T-helper 2 cell treated with Interferon-gamma antibody and Interleukin-4, amounts not matched to agents 100 ng/mL and 5 ng/mL, for 36 hours (primary cell): ENCODE data around the gene EMB. TPM values are rescaled to one million over a fixed set of nuclear protein-coding genes. Genes with fewer than 3 reads are reported as not detected.
"Not testable (repeated sequence)": the region's sequence is repeated elsewhere in the genome, so short reads cannot be mapped to it uniquely, and the experiment has no call there.

Experiments
- intact Hi-C: fragments of 100-400 bp; cut with micrococcal nuclease; formaldehyde crosslinking; loops from one replicate; pipeline ENCODE4 v1.15.1; 2023
- total RNA-seq: library from RNA; stranded (reverse); gene quantifications from 2 replicates; pipeline ENCODE4 v1.2.3, GENCODE V29; 2022

EMB gene
- total RNA-seq = 131 and 138 TPM in 2 replicates

DNA sequence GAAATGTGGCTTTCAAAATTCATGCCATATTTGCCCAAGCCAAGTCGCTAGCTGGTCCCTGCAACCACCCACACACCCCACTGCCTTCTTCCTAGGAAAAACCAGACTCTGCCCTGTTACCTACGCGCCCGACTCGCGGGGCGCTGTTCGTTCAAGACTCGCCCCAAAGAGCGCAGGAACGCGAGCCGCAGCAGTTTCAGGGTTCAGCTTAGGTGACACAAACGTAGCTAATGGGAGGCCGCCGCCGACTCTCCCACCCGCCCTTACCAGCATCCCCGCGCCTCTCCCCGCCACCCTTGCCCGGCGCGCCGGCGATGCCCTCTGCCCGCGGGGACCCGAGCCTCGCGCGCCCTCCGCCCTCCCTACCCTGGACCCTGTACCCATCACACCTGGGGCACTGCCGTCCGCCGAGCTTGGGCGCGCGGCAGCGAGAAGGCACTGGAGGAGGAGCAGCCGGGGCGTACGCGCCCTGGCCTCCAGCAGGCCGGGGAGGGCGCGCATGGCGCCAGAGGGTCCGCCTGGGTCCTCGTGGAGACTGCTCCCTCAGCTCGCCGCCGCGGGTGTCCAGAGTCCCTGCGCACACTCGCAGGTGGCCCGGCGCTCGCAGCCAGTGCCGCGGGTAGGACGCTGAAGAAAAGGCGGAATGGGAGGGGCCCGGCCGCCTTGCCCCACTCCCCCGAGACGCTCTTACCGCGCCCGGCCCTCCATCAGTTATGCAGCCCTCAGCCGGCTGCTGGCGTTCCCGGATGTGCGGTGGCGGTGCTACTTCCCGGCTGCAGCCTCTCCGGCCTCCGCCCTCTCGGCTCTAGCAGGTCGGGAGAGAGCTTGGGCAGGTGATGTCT is at the start of gene EMB:
EMB (minus strand) TSS at position 638 of the 842 bp plus-strand sequence; CDS start at position 501, 137 bp downstream.
- intact Hi-C loops = loop anchor here (1.0 to 5.0 kb wide), 8 partner anchors 13 to 310 kb away; no protein-coding TSS in a partner anchor

- intact Hi-C loops = not testable (repeated sequence)
Observed at GRCh38 chr5:50489491-50489890, 48.4 kb upstream of the EMB start.

GRCh38 chr5:50478790-50479189 is 37.7 kb upstream of the EMB start:
- intact Hi-C loops = loop anchor here (5.0 kb wide), 1 partner anchor 36 kb away; the partner anchor contains the start of gene EMB

DNA sequence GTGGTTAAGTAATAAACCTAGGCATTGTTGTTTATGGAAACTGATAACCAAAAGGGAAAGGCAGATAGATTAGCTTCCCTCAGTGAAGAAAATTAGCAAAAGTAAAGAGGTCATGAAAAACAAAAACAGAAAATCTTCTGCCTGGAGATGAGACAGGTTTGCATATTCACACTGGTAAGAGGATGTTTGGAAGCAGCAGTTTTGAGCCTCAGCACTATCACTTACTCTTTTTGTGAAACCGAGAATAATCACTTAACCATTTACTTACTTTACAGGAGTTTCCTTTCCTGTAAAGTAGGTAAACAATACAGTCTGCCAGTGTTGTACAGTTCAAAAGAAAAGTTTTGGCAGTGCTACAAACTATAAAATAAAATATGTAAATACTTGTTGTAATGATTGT is 35.5 kb upstream of the EMB start:
- intact Hi-C loops = loop anchor here (5.0 kb wide), 1 partner anchor 34 kb away; the partner anchor contains the start of gene EMB

- intact Hi-C loops = not testable (repeated sequence)
Observed at GRCh38 chr5:50465015-50465414, 23.9 kb upstream of the EMB start.

DNA sequence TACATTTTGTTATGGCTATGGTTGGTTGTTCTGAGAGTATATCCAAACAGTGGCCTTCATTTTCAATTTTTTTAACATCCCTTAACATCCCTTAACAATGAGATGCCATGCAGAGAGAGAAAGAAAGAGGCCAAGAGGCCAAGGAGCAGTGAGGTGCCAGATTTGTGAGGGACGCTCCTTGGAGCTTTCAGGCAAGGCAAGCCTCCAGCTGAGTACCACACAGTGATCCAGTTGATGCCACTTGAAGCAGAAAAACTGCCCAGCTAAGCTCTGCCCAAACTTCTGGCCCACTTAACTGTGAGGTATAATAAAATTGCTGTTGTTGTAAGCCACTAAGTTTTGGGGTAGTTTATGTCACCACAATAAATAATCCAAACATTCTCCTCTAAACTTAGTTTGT is 22.6 kb upstream of the EMB start:
- intact Hi-C loops = no loop called here

- intact Hi-C loops = no loop called here
Observed at GRCh38 chr5:50463047-50463446, 22.0 kb upstream of the EMB start.

- intact Hi-C loops = not testable (repeated sequence)
Observed at GRCh38 chr5:50462579-50462978, 21.5 kb upstream of the EMB start.

DNA sequence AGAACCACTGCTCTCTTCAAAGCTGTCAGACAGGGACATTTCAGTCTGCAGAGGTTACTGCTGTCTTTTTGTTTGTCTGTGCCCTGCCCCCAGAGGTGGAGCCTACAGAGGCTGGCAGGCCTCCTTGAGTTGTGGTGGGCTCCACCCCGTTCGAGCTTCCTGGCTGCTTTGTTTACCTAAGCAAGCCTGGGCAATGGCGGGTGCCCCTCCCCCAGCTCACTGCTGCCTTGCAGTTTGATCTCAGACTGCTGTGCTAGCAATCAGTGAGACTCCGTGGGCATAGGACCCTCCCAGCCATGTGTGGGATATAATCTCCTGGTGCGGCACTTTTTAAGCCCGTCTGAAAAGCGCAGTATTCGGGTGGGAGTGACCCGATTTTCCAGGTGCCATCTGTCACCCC is 17.3 kb upstream of the EMB start:
- intact Hi-C loops = not testable (repeated sequence)

DNA sequence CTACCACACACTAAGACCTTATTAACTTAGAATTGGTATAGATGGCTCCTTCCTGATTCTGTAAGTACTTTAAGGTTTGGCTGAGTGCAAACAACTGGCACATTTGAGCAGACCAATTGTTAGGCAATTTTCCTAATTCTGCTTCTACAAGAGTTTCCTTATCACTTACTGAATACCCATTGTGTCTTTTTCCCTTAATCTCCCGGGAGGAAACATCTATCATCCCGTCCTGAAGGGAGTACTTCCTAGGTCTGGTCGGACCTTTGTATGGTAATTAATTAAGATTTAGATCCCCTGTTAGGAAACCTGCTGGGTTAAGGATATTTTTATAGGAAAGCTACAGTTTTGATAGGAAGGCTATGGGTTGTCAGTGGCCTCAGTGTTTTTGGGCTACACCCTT is 8.2 kb upstream of the EMB start:
- intact Hi-C loops = not testable (repeated sequence)

DNA sequence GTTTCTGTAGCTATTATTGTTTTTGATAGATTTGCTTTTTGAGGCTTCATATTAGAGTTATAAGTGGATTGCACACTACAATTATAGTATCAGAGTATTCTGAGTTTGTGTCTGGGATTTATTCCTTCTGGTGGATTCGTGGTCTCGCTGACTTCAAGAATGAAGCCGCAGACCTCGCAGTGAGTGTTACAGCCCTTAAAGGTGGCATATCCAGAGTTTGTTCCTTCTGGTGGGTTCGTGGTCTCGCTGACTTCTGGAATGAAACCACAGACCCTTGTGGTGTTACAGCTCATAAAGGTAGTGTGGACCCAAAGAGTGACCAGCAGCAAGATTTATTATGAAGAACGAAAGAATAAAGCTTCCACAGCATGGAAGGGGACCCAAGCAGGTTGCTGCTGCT is 6.9 kb upstream of the EMB start:
- intact Hi-C loops = no loop called here

- intact Hi-C loops = no loop called here
Observed at GRCh38 chr5:50447228-50447627, 6.1 kb upstream of the EMB start.

DNA sequence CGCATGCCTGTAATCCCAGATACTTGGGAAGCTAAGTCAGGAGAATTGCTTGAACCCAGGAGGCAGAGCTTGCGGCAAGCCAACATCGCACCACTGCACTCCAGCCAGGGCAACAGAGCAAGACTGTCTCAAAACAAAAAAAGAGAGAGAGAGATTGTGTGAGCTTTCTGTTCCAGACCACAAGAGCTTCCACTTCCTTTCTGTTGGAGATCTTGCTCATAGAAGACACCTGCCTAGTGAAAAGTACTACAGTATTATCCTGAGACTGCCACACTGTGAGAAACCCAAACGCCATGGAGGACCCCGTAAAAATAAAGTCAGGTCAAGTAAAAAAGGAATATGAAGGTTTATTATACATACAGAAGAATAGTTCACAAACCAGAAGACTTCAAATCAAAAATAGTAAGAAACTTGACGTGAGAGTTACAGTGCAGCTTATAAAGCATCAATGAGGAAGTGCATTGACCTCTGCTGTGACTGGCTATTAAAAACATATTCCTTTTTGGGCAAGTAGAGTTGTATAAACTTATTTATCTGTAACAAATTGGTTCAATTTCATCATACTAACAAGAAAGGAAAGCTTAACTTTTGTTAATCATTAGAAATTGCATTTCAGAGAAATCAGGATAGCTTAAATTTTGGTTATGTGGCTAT is 4.3 kb upstream of the EMB start:
- intact Hi-C loops = no loop called here

GRCh38 chr5:50442559-50443539 is 1.8 kb upstream of the EMB start:
- intact Hi-C loops = loop anchor here (5.0 kb wide), 1 partner anchor 34 kb away; no protein-coding TSS in a partner anchor

DNA sequence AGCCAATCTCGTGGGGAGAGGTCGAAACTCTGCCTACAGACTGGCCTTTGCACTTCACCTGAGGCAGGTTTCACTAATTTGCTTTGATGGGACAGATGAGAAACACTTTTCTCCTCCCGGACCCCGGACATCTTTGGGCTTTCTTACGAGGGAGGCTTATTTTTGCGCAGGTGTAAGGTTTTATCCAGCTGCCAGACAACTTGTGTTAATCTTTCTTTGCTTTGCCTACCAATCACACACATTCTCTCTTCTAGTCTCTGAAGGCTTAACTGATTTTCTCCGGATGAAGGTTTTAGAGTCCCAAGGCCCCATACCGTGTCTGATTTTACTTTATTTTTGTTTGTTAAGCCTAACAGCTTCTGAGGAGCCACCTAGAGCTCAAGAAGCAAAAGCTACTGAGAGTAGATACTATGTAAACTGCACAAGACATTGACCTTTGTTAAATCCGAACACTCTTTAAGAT is 436 bp upstream of the EMB start:
- intact Hi-C loops = loop anchor here (1.0 to 5.0 kb wide), 7 partner anchors 36 to 309 kb away; no protein-coding TSS in a partner anchor

GRCh38 chr5:50439221-50439620 is 1.9 kb downstream of the EMB start:
- intact Hi-C loops = no loop called here

DNA sequence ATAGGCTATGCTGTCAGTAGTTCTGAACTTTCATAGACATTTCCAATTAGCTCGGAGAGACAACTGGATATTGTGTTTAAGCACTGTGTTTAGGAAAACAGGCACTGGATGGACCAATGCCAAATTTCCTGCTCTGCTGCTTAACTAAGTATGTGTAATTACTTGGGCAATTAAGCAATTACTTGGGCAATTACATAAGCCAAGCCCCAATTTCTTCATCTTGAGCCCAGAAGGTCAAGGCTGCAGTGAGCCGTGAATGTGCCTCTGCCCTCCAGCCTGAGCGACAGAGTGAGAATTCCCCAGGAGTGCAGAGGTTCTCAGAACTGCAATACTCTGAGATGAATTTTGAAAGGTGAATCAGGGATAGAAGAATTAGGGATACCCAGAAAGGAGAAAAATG is 3.0 kb downstream of the EMB start:
- intact Hi-C loops = not testable (repeated sequence)

GRCh38 chr5:50435168-50435567 is 5.9 kb downstream of the EMB start:
- intact Hi-C loops = no loop called here

DNA sequence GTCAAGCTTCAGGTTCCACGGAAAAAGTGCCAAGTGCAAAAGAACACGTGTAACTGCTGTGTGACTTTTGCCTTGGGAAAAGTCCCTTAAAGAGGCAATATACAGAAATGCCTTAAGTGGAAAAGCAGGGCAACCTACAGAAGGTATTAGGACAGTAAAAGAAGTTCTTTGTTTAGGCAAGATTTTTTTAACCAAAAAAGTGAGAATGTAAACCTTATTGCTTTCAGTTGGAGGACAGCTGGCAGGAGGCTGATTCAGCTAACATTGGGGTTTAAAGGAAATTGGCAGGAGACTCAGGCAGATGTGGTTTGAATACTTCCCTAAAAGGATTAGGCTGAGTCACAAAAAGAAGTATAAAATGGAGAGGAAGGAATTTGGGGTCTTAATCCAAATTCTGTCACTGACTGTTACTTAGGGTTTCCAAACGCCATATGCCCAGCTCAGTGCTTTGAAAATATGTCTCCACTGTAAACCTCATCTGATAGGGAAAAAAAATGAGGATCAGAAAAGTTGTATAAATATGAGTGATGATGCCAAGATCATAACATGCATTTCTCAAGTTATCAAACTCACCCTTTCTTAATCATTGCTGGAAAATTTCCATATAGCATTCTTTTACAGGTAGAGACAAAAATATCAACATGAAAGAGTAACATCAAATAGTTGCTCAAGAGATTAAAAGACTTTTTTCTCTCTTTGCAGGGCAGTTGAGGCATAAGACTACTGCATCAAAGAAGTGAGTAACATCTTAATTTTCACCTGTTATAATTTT is 9.8 kb downstream of the EMB start:
- intact Hi-C loops = not testable (repeated sequence)

DNA sequence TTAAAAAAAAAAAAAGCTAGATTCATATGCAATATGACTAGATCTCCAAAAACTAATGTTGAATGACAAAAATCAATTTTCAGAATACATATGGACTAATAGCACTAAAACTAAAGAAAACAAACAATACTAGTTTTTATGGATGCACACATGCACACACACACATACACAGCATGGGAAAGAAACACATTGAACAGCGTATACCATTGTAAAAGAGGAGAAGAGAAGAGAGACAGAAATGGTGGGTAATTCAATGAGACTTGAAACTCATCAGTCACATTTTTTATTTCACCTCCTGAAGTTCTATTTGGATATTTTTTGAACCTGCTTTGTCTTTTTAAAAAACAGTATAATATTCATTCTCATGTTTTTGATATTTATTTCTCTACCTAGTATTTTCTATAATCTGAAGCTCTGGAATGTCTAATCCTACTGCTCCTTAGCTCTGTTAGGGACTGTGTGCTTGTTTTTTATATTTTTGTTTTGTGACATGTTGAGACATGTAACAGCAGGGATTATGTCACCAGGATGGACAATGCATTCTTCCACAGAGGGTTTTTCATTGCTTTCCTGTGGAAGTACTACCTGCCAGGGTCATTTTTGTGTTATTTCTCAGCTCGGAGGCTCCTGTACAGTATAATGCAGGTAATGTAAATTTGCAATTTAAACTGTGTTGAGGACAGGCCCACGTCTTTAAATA is 17.8 kb downstream of the EMB start:
- intact Hi-C loops = not testable (repeated sequence)
